OCI-LY7 (cell line): Measurements from ENCODE around the gene NUDT14. TPM values are rescaled to one million over a fixed set of nuclear protein-coding genes. Genes with fewer than 3 reads are reported as not detected.

Experiments used
- BruUV-seq: library from RNA; stranded (reverse); fragments of 400-500 nt; replicated peaks from 2 replicates; lab custom pipeline; 2021; lab: Mats Ljungman, UMichigan
- CTCF ChIA-PET: fragments of 300-600 bp; sonication (Branson Sonifier 250); formaldehyde crosslinking; loops from one replicate; lab custom pipeline; 2022; ENCODE audit warnings: antibody characterized with exemption; ENCODE audit not compliant: unreplicated experiment; lab: Charles Lee
- POLR2A ChIA-PET: fragments of 300-600 bp; sonication (Branson Sonifier 250); formaldehyde crosslinking; loops from one replicate; lab custom pipeline; 2022; ENCODE audit warnings: antibody characterized with exemption; lab: Charles Lee
- DNase-seq: peaks from one replicate; pipeline ENCODE4 v3.0.0-alpha.2; 2015; ENCODE audit warnings: low spot score
- H2AFZ ChIP-seq: fragments of 200-600 bp; sonication (generic), shearing (Covaris generic); 2 replicates; pipeline ENCODE4 v1.6.1; 2014; ENCODE audit warnings: mild to moderate bottlenecking, antibody characterized with exemption, low read length, moderate library complexity
- H3K27ac ChIP-seq: fragments of 200-600 bp; sonication (generic); 2 replicates; pipeline ENCODE4 v1.5.1; 2014; ENCODE audit warnings: mixed run types, low read depth, mild to moderate bottlenecking, moderate library complexity, low read length, inconsistent platforms; ENCODE audit not compliant: poor library complexity, severe bottlenecking
- H3K36me3 ChIP-seq: fragments of 200-600 bp; sonication (generic); 2 replicates; pipeline ENCODE4 v1.6.1; 2014; ENCODE audit warnings: mild to moderate bottlenecking, antibody characterized with exemption, low read length, moderate library complexity, mixed read lengths; ENCODE audit not compliant: insufficient read depth
- H3K4me1 ChIP-seq: fragments of 200-600 bp; sonication (generic); 2 replicates; pipeline ENCODE4 v1.5.1; 2014; ENCODE audit warnings: mild to moderate bottlenecking, low read length; ENCODE audit not compliant: insufficient read depth, poor library complexity, severe bottlenecking
- H3K4me2 ChIP-seq: fragments of 200-600 bp; sonication (generic); 2 replicates; pipeline ENCODE4 v1.6.1; 2014; ENCODE audit warnings: mild to moderate bottlenecking, low read length
- H3K4me3 ChIP-seq: fragments of 200-600 bp; sonication (generic); 2 replicates; pipeline ENCODE4 v1.5.1; 2014; ENCODE audit warnings: mild to moderate bottlenecking, low read depth, low read length; ENCODE audit not compliant: poor library complexity, severe bottlenecking
- H3K79me2 ChIP-seq: fragments of 200-600 bp; sonication (generic); 2 replicates; pipeline ENCODE4 v1.6.1; 2016; ENCODE audit warnings: low read depth, mild to moderate bottlenecking, low read length, moderate library complexity, mixed read lengths; ENCODE audit not compliant: insufficient read depth
- H3K9me2 ChIP-seq: fragments of 200-600 bp; sonication (generic); 2 replicates; pipeline ENCODE4 v1.6.1; 2016; ENCODE audit warnings: mild to moderate bottlenecking, low read length, mixed read lengths; ENCODE audit not compliant: insufficient read depth
- H3K9me3 ChIP-seq: fragments of 200-600 bp; sonication (generic); 2 replicates; pipeline ENCODE4 v1.6.1; 2014; ENCODE audit warnings: mild to moderate bottlenecking, mixed run types, low read length, mixed read lengths
- H4K20me1 ChIP-seq: fragments of 200-600 bp; sonication (generic); 2 replicates; pipeline ENCODE4 v1.6.1; 2014; ENCODE audit warnings: mild to moderate bottlenecking, antibody characterized with exemption, low read length, moderate library complexity, mixed read lengths; ENCODE audit not compliant: insufficient read depth
- CTCF ChIP-seq: fragments of 200-600 bp; sonication (generic); conservative IDR thresholded peaks from 2 replicates; pipeline ENCODE4 v1.5.1; 2014; ENCODE audit warnings: mild to moderate bottlenecking, antibody characterized with exemption, low read length, moderate library complexity, mixed read lengths
- EZH2phosphoT487 ChIP-seq: fragments of 200-600 bp; sonication (generic); IDR thresholded peaks from 2 replicates; pipeline ENCODE4 v1.6.1; 2018; ENCODE audit warnings: low read depth, borderline replicate concordance, mild to moderate bottlenecking, mixed run types, antibody characterized with exemption, low read length, moderate library complexity, mixed read lengths
- intact Hi-C: fragments of 100-400 bp; cut with micrococcal nuclease; formaldehyde crosslinking; loops from one replicate; pipeline ENCODE4 v1.10.0; 2022; ENCODE audit not compliant: unreplicated experiment
- total RNA-seq, 2 experiments: library from RNA; depleted of rRNA in 1 of 2; stranded (reverse); fragments of >200 nt in 1 of 2; shearing (Covaris generic) in 1 of 2; gene quantifications; 2 replicates each; pipeline ENCODE4 v1.2.3, GENCODE V29; 2014 to 2022

Gene NUDT14
- total RNA-seq, 2 experiments from 2014 or later = 32.1 to 37.5 TPM

- no peaks in the 10 kb centered on the region for H3K36me3 ChIP-seq
- no TSS peak for BruUV-seq
- H3K4me2 ChIP-seq = no peak overlapping the region
- H3K4me3 ChIP-seq = no peak overlapping the region
- no peaks in the 10 kb centered on the region; the same call in 1 of the 2 replicates for H4K20me1 ChIP-seq
- no peak overlapping the region for H2AFZ ChIP-seq
- no peak for DNase-seq
- no peaks in the 10 kb centered on the region for H3K9me3 ChIP-seq
- H3K4me1 ChIP-seq = no peaks in the 10 kb centered on the region
- no peak overlapping the region for H3K27ac ChIP-seq
- TF ChIP-seq CTCF (no peak), EZH2phosphoT487 (no peak)
- POLR2A ChIA-PET = no interaction called here
- H3K9me2 ChIP-seq = no peaks in the 10 kb centered on the region
- CTCF ChIA-PET = no interaction called here
- intact Hi-C loops = no loop called here
- H3K79me2 ChIP-seq = no peaks in the 10 kb centered on the region
Measured at GRCh38 chr14:105209646-105210045, 28.5 kb upstream of the NUDT14 start.

GRCh38 chr14:105209091-105209490, 28.0 kb upstream of the NUDT14 start:
- intact Hi-C loops = no loop called here
- DNase-seq = no peak
- Histone ChIP-seq H4K20me1 (no peaks in the 10 kb centered on the region; the same call in 1 of the 2 replicates), H3K27ac (no peak overlapping the region), H3K9me3 (no peaks in the 10 kb centered on the region), H3K4me2 (no peak overlapping the region), H3K9me2 (no peaks in the 10 kb centered on the region), H3K36me3 (no peaks in the 10 kb centered on the region), H3K79me2 (no peaks in the 10 kb centered on the region), H2AFZ (no peak overlapping the region), H3K4me3 (no peak overlapping the region), H3K4me1 (no peaks in the 10 kb centered on the region)
- no TSS peak for BruUV-seq
- POLR2A ChIA-PET = no interaction called here
- CTCF ChIA-PET = no interaction called here
- no peak for TF ChIP-seq CTCF
- TF ChIP-seq EZH2phosphoT487 = no peak

- Histone ChIP-seq H4K20me1 (no peaks in the 10 kb centered on the region; the same call in 1 of the 2 replicates), H2AFZ (no peak overlapping the region), H3K9me3 (no peaks in the 10 kb centered on the region), H3K4me3 (no peak overlapping the region), H3K4me1 (no peaks in the 10 kb centered on the region), H3K27ac (no peak overlapping the region), H3K79me2 (no peaks in the 10 kb centered on the region), H3K36me3 (no peaks in the 10 kb centered on the region), H3K4me2 (no peak overlapping the region), H3K9me2 (no peaks in the 10 kb centered on the region)
- ChIA-PET CTCF (no interaction called here), POLR2A (no interaction called here)
- no peak for TF ChIP-seq CTCF
- no peak for TF ChIP-seq EZH2phosphoT487
- no peak for DNase-seq
- BruUV-seq = no TSS peak
- intact Hi-C loops = no loop called here
Measured at GRCh38 chr14:105208738-105209075, 27.6 kb upstream of the NUDT14 start.
